AG04449 (cell line): ENCODE results near the gene GGT7.

Experiments used
- CTCF ChIA-PET: fragments of 350-600 bp; formaldehyde crosslinking; extraction: SDS; loops from one replicate; lab custom pipeline; 2021; ENCODE audit warnings: antibody characterized with exemption; lab: Yijun Ruan, JAX
- POLR2A ChIA-PET: fragments of 400-600, 350-600 bp; formaldehyde crosslinking; extraction: SDS; loops from one replicate; lab custom pipeline; 2020; ENCODE audit warnings: antibody characterized with exemption, inconsistent platforms; lab: Yijun Ruan, JAX
- DNase-seq: peaks from one replicate; pipeline ENCODE4 v3.0.0-alpha.2; 2010; ENCODE audit warnings: low read depth, low spot score
- H3K4me3 ChIP-seq: 2 replicates; pipeline ENCODE4 v1.5.1; 2011; ENCODE audit warnings: low read depth, mild to moderate bottlenecking, control low read depth, low read length
- TF ChIP-seq, protein P1 (sequence below): IDR thresholded peaks from one replicate; pipeline ENCODE4 v1.5.1; 2011; ENCODE audit warnings: mild to moderate bottlenecking, moderate library complexity, low read length, control low read depth, inconsistent platforms; ENCODE audit not compliant: insufficient read depth; ENCODE audit errors: missing control alignments

The GGT7 gene

GRCh38 chr20:34875642-34876405 lies 3.2 kb upstream of the GGT7 start:
- no peak for DNase-seq
- ChIA-PET CTCF (interaction anchor here (0.7 to 10.5 kb wide), 18 partner anchors 8 to 220 kb away, joined by 3 to 245 read pairs (median 11); partner anchors contain the start of genes GSS, MYH7B and TRPC4AP), POLR2A (interaction anchor here (0.6 to 3.0 kb wide), 4 partner anchors 68 to 216 kb away, joined by 3 to 16 read pairs (median 4); partner anchors contain the start of genes GSS, MYH7B and TRPC4AP)
- TF ChIP-seq, protein P1, sequence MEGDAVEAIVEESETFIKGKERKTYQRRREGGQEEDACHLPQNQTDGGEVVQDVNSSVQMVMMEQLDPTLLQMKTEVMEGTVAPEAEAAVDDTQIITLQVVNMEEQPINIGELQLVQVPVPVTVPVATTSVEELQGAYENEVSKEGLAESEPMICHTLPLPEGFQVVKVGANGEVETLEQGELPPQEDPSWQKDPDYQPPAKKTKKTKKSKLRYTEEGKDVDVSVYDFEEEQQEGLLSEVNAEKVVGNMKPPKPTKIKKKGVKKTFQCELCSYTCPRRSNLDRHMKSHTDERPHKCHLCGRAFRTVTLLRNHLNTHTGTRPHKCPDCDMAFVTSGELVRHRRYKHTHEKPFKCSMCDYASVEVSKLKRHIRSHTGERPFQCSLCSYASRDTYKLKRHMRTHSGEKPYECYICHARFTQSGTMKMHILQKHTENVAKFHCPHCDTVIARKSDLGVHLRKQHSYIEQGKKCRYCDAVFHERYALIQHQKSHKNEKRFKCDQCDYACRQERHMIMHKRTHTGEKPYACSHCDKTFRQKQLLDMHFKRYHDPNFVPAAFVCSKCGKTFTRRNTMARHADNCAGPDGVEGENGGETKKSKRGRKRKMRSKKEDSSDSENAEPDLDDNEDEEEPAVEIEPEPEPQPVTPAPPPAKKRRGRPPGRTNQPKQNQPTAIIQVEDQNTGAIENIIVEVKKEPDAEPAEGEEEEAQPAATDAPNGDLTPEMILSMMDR, result no peak
- peak overlapping the region; percentile 71 for H3K4me3 ChIP-seq

GRCh38 chr20:34874094-34874654 lies 1.5 kb upstream of the GGT7 start:
- POLR2A ChIA-PET, result interaction anchor here (0.8 to 3.0 kb wide), 4 partner anchors 78 to 127 kb away, joined by 3 to 16 read pairs (median 5); partner anchors contain the start of genes GSS and MYH7B
- DNase-seq, result peak; percentile 38
- H3K4me3 ChIP-seq, result no peak overlapping the region
- TF ChIP-seq, protein P1, result peak; percentile 85
- CTCF ChIA-PET, result interaction anchor here (0.6 to 10.5 kb wide), 44 partner anchors 8 to 456 kb away, joined by 3 to 245 read pairs (median 5); partner anchors contain the start of genes GSS, MYH7B and TRPC4AP

- TF ChIP-seq, protein P1, result no peak
- H3K4me3 ChIP-seq, result no peak overlapping the region
- POLR2A ChIA-PET, result interaction anchor here (0.8 to 3.0 kb wide), 4 partner anchors 78 to 128 kb away, joined by 3 to 16 read pairs (median 5); partner anchors contain the start of genes GSS and MYH7B
- DNase-seq, result no peak
- CTCF ChIA-PET, result interaction anchor here (0.6 to 10.5 kb wide), 42 partner anchors 8 to 456 kb away, joined by 3 to 245 read pairs (median 5); partner anchors contain the start of genes GSS and MYH7B
These were observed 982 bp upstream of the GGT7 start for GRCh38 chr20:34873583-34874093.

- ChIA-PET CTCF (interaction anchor here (0.6 to 10.5 kb wide), 32 partner anchors 8 to 223 kb away, joined by 3 to 245 read pairs (median 6); partner anchors contain the start of genes GSS and MYH7B), POLR2A (no interaction called here)
- peak overlapping the region; percentile 77 for H3K4me3 ChIP-seq
- TF ChIP-seq, protein P1, result no peak
- DNase-seq, result no peak
These were observed 562 bp downstream of the GGT7 start for GRCh38 chr20:34871966-34872621.

GRCh38 chr20:34871320-34871926 lies 1.2 kb downstream of the GGT7 start:
- ChIA-PET CTCF (interaction anchor here (0.9 to 10.5 kb wide), 10 partner anchors 11 to 214 kb away, joined by 3 to 245 read pairs (median 30); partner anchors contain the start of genes GSS and MYH7B), POLR2A (no interaction called here)
- peak overlapping the region; percentile 77 for H3K4me3 ChIP-seq
- TF ChIP-seq, protein P1, result no peak
- DNase-seq, result no peak
